Hematopoietic multipotent progenitor cell (in vitro differentiated cells): ENCODE data around the gene ZNF408. TPM values are rescaled to one million over a fixed set of nuclear protein-coding genes. Genes with fewer than 3 reads are reported as not detected.
A peak's percentile ranks its signal among the peaks of the same experiment; 100 is the strongest.

Experiments
- DNase-seq, 3 donors: peaks; one replicate each; pipeline ENCODE4 v3.0.0-alpha.2; 2011 to 2015; ENCODE audit warnings: low read depth in 2 of 3, low spot score in 2 of 3
- total RNA-seq: library from RNA; depleted of rRNA; stranded (reverse); fragments of >200 nt; gene quantifications from one replicate; pipeline ENCODE4 v1.2.3, GENCODE V29; 2012

Gene ZNF408
- total RNA-seq, 1 donor = 11.6 TPM

DNA sequence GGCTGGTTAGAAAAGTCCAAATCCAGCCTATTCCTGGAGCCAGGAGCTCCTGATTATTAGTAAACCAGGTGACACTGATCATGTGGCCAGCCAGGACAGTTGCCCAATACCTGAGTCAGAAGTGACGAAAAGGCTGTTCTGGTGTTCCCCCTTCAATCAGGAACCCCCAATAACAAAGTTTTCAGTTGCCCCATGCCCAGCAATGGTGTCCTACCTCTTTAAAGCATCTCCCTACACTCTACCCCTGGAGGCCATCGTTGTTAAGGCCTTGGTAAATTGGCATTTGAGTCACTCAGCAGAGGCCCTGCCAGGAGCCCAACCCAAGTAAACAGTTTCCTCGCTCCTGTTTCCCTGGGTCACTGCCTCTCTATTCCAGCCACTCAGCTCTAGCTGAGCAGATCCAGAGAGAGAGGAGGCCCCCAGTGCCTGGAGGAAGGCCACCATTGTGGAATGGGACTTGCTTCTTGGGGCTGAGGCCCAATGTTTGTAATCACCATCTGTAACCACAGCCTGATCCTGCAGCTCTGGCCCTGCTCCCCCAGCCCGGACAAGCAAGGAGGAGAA lies 25.5 kb upstream of the ZNF408 start:
- peak in 1 of 3 donors; percentile 11 for DNase-seq

DNA sequence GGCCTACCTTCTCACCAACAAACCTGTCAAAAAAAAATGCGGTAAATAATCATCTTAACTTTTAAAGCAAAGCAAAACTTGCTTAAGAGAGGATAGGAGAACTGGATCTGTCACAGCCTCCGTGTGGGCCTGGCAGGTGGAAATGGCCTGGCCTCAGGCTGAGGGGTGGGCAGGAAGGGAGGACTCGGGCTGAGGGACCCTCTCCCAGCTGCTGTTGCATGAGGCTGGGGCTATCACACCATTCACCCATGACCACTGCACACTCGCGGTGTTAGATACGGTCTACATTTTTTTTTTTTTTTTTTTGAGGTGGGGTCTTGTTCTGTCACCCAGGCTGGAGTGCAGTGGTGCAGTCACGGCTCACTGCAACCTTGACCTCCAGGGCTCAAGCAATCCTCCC lies 24.9 kb upstream of the ZNF408 start:
- DNase-seq = no peak

DNA sequence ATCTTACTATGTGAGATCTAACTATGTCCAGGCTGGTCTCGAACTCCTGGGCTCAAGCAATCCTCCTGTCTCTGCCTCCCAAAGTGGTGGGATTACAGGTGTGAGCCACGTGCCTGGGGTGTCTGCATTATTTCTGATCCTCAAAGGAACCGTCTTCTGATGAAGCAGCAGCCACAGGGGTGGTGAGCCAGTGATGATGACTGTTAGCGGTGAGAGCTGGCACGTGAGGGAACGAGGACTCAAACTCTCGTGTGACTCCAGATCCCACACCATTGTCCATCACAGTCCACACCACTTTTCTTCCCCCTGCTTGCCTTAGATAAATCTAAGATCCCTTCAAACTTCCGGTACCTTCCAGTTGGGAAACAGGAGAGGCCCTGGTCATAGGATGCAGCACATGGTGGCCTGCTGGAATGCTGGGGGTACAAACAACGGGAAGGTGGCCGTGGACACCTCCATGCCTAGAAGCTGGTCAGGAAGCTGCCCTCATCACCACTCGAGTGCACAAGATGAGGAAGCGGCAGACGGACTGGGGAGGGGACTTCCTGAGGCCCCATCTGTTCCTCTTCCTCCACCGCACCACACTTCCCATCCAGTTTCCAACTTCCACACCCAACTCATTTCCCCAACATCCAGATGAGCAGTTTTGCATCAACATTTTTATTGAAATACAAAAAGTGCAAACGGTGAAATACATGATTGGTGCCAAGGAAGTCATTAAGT lies 24.2 kb upstream of the ZNF408 start:
- DNase-seq = peak in 1 of 3 donors; percentile 15

DNA sequence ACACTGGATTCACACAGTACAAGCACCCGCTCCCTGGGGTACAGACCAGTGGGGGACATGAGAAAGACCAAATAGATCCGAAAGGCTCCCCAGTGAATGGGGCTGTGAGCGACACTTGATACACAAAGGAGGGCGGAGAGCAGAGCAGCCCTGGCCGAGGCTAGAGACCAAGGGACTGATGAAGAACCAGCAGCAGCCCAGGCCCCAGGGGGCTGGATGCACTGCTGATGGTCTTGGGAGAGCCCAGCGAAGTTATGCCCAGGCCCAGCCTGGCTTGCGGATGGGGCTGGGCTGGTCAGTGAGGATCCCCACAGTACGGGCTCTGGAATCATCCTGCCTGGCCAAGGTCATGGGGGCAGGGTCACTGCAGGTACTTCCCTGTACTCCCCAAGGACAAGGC lies 23.7 kb upstream of the ZNF408 start:
- no peak for DNase-seq

DNA sequence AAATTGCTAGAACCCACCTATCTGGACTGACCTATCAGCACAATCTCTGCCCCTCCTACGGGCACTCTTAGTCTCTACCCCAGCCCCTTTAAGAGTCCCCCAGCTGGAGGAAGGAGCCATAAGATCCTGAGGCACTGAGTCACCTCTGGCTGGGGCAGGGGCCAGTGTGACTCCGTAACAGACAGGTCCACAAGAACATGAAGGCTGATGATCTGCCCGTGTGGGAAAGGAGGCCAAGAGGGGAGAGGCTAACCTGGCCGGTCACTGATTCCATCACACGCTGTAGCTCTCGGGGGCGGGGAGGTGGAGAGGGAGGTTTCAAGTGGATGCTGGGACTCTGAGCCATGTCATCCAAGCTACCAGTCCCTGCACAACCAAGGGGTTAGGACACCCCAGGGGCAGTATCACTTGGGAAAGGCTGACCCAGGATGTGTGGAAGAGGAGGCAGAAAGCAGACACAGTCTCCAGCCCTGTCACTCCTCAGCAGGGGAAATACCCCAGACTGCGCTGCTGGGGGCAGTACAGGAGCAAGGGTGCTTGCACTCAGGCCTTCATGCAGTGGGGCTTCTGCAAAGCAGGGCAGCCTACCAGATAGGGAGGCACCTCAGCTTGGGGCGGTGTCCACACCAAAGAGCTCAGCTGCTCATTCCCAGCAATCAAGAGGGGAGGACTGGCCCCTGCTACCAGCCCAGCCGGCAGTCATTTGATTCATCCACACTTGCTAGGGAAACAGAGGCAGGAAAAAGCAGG lies 22.7 kb upstream of the ZNF408 start:
- no peak for DNase-seq

DNA sequence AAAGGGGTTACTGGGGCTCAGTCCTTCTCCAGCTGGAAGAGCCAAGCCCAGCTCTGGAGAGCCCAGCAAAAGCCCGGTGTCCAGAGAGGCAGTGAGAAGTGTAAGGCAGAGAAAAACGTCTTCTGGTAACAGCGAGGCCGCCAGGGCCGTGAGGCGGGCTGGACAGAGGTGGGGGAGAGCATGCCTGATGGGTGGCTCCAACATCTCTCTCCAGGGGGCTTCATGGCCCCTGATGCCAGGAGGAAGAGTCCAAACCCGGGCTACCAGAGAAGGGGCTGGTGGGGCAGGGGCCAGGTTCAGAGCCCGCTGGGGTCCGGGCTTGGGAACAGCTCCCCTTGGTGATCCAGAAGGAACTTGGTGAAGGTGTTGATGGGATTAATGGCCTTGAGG lies 22.1 kb upstream of the ZNF408 start:
- DNase-seq = no peak

DNA sequence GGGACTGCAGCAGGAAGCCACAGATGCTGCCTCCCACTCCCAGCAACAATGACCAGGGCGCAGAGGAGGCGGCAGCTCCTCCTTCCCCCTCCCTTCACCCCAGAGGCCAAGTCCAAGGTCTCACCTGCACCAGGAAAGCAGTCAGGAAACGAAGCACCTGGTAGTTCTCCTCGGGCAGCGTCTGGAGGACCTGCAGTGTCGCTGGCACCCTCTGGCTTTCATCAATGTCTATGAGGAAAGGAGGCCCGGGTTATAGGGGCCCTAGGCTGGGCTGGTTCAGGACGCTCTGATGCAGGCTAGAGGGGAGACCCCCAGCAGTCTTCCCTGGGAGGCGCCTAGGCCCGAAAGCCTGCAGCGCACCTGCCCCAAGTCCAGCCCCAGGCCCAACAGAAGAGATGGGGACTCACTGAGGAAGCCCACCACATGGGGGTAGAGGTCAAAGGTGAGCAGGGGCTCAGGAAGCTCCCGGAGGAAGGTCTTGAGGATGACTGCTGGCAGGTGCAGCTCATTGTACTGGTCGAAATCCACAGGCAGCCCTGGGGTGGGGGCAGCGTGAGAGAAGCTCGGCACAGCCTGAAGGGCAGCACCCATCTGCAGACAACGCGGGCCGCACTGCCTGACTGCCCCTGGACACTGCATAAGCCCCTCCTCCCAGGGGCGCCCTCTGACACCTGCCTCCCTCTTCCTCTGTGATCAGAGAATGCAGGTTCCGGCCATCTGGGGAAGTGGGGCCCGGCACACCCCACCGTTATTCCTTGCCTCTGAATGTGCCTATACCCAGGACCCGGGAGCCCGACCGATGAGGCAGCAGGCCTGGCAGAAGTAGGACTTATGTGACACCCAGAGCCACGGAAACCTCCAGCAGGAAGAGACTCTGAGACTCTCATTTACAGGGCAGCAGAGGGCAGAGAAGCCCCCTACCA lies 21.3 kb upstream of the ZNF408 start:
- DNase-seq = no peak

DNA sequence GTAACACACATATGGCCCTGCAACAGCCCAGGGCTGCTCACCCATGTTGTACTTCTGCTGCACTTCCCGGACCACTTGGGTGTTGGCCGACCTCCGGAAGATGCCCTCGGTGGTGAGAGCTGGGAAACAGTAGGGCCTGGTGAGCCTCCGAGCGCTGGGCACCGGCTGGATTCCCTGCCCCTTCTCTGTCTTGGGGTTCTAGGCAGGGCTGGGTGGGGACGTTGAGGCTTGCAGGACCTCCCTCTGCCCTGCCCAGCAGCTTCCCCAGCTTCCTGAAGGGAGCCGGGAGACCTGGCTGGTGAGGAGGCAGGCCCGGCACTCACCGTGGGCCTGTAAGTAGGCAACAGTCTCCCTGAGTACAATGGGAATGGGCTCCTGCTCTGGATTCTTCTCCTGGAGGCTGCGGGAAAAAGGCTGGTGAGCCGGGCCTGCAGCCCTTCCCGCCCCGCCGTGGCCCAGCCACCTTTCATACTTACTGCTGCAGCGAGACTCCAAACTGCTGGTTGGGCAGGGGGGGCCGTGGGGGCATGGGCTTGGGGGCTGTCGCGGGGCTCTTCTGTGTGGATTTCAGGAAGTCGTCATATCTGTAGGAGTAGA lies 20.6 kb upstream of the ZNF408 start:
- no peak for DNase-seq

DNA sequence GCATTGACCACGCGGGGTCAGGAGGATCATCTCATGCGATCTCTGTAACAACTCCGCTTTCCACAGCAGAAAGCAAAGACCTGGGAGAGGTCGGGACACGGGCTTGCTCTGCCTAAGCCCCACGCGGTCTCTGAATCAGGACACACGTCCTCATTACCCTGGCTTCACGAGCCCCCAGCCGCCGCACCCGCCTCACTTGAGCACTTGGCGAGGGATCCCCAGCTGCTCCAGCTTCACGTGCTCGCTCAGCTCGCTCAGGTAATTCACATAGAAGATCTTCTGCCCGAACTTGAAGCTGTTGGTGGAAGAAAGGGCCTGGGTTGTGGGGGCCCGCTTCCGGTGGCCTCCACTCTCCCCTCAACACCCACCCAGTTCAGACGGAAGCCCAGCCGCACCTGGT lies 20.0 kb upstream of the ZNF408 start:
- no peak for DNase-seq

DNA sequence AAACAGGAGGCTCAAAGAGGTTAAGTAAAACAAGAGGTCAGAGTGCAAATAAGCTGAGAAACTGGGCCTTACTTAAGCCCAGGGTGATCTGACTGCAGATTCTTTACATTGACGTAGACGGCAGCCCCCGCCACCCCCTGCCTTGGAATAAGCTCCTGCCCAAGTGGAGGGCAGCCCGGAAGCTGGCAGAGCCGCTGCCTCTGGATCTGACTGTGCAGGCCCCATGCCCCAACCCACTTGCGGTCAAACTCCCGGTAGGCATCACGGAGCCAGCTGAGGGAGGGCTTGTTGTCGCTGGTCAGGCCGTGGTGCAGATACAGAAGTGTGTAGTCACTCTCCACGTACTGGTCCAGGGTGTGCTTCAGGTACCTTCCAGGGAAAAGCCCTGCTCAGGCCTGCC lies 19.0 kb upstream of the ZNF408 start:
- DNase-seq = no peak

DNA sequence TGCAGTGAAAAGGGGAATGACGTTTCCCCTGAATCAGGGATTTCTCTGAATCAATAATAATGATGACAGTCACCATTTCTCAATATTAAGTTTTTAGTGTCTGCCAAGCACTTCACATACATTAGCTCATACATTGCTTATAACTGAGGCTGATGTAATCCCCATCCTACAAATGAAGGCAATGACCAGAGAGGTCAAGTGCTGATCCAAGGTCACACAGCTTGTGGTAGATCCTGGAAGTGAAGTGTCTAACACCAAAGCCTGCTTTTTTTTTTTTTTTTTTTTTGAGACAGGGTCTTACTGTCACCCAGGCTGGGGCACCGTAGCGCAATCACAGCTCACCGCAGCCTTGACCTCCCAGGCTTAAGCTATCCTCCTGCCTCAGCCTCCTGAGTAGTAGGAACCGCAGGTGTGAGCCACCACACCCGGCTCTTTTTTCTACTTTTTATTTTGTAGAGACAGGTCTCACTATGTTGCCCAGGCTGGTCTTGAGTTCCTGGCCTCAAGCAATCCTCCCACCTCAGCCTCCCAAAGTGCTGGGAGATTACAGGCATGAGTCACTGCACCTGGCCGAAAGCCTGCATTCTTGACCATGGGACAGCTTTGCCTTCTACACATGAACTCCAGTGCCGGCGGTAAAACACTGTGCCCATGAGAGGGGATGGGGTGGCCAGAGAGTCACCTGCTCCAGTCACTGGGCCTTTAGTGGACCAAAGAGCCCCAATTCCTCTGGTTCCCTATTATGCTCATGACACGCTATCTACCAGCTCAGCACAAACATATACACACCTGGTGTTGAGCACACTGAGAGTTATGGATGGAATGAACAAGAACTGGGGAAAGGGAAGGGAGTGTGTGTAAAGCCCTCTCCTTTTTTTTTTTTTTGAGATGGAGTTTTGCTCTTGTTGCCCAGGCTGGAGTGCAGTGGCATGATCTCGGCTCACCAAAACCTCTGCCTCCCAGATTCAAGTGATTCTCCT lies 17.8 kb upstream of the ZNF408 start:
- DNase-seq = no peak

DNA sequence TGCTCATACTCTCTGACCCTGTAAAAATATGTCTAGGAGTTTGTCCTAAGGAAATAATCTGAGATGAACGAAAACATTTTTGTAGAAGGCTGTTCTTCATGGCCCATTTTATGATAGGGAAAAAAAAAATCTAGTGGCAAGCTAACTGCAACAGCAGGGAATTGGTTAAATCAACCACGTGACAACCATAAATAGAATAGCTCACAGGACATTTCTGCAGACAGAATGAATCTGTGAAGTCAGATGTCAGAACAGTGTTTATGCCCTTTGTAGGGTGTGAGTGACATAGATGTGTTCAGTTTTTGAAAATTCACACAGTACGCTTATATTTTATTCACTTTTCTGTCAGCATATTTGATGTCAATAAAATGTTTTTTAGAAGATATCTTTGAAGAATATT lies 16.5 kb upstream of the ZNF408 start:
- DNase-seq = no peak

DNA sequence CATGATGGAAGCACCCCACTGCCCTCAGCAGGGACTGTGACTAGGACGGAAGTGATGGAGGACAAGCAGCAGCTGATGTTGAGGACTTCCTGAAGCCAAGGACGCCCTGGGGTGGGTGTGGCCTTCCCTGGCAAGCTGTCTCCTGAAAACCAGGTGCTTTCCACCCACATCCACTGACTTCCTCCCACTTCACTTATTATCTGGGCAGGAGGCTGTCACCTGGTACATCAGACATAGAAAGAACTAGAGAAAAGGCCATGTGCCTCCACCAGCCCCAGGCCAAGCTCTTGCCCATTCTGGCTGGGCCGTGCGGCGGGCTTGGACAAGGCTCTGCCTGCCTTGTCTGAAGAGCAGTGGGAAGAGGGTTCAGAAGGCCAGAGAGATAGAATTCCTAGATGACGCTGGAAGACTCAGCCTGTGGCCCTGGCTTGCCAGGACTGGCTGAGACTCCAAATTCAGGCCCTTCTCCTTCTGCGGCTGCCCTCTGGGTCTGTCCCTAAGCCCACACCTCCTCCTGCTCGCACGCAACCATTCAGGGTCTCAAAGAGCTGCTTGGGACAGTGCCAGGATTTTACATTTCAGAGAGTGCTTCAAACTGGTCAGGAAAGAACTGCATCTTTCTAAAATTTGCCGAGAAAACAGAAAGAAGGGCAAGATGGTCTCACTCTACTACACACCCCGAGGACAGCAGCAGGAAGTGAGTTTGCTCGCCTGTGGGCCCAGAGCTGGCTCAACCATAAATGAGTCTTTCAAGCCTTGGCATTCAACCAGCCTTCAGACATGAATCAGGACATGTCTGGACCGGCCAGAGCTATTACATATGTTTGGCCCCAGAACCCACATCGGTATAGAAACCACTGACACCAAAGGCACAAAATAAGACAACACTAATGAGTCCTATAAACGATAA lies 13.7 kb upstream of the ZNF408 start:
- DNase-seq = no peak

DNA sequence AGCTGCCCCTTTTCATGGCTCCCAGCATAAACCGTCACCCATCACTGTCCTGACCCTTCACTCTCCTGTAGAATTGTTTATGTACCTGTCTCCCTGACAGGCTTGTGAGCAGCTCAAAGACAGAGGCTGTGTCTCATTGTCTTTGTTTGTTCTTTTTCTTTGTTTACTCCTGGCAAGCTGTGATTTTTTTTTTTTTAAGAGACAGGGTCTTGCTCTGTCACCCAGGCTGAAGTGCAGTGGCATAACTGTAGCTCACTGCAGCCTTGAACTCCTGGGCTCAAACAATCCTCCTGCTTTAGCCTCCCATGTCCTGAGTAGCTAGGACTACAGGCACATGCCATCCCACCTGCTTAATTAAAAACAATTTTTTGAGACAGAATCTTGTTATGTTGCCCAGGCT lies 10.1 kb upstream of the ZNF408 start:
- no peak for DNase-seq

DNA sequence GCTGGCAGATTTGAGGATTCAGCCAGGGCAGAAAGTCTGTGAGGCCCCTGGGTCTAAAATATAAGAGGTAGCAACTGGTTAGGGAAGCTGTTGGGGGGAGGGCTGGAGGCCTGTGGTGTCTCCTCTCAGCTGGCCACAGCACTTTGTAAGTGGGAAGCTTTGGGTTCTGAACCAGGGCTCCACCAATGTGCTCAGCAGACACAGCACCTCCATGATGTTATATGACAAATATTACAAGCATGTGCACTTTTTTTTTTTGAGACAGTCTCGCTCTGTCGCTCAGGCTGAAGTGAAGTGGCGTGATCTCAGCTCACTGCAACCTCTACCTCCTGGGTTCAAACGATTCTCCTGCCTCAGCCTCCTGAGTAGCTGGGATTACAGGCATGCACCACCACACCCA lies 8.4 kb upstream of the ZNF408 start:
- no peak for DNase-seq

DNA sequence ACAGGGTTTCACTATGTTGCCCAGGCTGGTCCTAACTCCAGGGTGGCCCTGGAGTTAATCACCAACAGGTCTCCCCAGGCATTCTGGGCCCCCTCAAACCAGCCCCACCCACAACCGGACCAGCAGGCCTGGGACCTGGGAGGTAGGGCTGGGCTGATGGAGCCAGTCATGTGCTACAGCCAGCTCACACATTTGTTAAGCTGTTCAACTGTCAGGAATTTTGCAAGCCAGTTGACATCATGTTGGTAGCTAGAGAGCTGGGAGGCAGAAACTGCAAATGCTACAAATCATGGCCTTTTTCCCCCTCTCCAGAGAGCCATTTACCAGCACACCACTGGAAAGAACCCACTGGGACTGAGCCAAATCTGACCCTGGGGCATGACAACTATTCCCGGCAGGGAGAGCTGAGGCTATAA lies 7.2 kb upstream of the ZNF408 start:
- DNase-seq = no peak

DNA sequence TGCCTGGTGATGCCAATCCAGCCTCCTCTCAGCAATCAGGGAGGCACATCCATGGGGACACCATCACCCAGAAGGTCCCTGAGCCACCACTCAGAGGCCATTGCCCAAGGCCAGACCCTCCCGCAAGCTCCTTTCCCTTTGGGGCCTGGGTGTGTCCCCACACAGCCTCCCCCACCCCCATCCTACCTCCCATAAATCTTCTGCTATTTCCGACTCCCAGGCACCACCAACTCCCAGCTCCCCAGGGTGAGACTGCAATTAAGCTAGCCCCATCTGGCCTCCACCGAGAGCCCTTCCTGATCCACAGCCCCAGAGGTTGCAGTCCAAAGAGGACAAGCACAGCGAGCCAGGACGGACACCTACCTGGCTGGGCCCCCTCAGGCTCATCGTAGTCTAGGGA lies 6.8 kb upstream of the ZNF408 start:
- DNase-seq = no peak

DNA sequence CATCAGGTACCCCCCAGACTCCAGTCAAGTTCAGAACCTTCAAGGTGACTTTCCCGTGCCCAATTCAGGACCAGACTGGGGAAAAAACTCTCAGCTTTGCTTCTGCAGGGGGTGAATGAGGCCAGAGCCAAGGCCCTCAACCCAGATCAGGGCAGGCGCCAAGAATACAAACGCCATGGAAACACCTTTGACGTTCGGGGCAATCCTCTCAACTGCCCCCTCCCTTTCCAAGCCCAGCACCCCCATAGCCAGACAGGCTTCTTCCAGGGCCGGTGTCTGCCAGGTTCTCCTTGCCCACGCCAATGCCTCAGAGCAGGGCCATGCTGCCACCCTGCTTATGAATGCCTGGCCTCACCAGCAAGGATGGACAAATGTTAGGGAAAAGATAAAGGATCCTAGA lies 6.2 kb upstream of the ZNF408 start:
- no peak for DNase-seq
